Uterus (tissue), 4 donors: ENCODE results near the gene KCNQ1. TPM values are rescaled to one million over a fixed set of nuclear protein-coding genes. Genes with fewer than 3 reads are reported as not detected.
A peak's percentile ranks its signal among the peaks of the same experiment; 100 is the strongest.

Source experiments
- DNase-seq, 2 donors: peaks; one replicate each; pipeline ENCODE4 v3.0.0-alpha.2; 2019 to 2020
- H3K27ac ChIP-seq, 2 donors: fragments of 200-600 bp; sonication (generic); 1 replicate in 1 of 2; 2 replicates in 1 of 2; pipeline ENCODE4 v1.5.1; 2016 to 2018
- H3K27me3 ChIP-seq, 2 donors: fragments of 200-600 bp; sonication (generic); one replicate each; pipeline ENCODE4 v1.5.1; 2018 to 2019; ENCODE audit warnings: control low read depth in 1 of 2
- H3K36me3 ChIP-seq, 2 donors: fragments of 200-600 bp; sonication (generic); one replicate each; pipeline ENCODE4 v1.5.1; 2019; ENCODE audit warnings: control low read depth in 1 of 2
- H3K4me1 ChIP-seq, 2 donors: fragments of 200-600 bp; sonication (generic); one replicate each; pipeline ENCODE4 v1.5.1; 2018 to 2019; ENCODE audit warnings: control low read depth in 1 of 2
- H3K4me3 ChIP-seq, 2 donors: fragments of 200-600 bp; sonication (generic); 1 replicate in 1 of 2; 2 replicates in 1 of 2; pipeline ENCODE4 v1.5.1; 2018 to 2019; ENCODE audit warnings: mild to moderate bottlenecking in 1 of 2
- H3K9me3 ChIP-seq, 2 donors: fragments of 200-600 bp; sonication (generic); one replicate each; pipeline ENCODE4 v1.5.1; 2019; ENCODE audit warnings: control low read depth in 1 of 2
- CTCF ChIP-seq, 4 experiments: fragments of 200-600 bp in 2 of 4; fragments of 450-650 bp in 2 of 4; sonication (generic) in 2 of 4; IDR thresholded peaks; one replicate each; pipeline ENCODE4 v1.5.1; 2016 to 2019; ENCODE audit warnings: antibody characterized with exemption in 4 of 4, mild to moderate bottlenecking in 2 of 4, moderate library complexity in 1 of 4
- POLR2A ChIP-seq, 2 donors: fragments of 450-650 bp; IDR thresholded peaks; one replicate each; pipeline ENCODE4 v1.6.1; 2016; ENCODE audit warnings: antibody characterized with exemption in 2 of 2, mild to moderate bottlenecking in 1 of 2, moderate library complexity in 1 of 2
- intact Hi-C: fragments of 100-400 bp; cut with DNase I; formaldehyde crosslinking; loops from one replicate; pipeline ENCODE4 v1.15.1; 2023; ENCODE audit warnings: low total_unique reads
- total RNA-seq, 4 donors: library from RNA; depleted of rRNA in 3 of 4; stranded (reverse); fragments of >200 nt in 3 of 4; gene quantifications; one replicate each; pipeline versions ENCODE4 v1.1.0 to v1.2.4, GENCODE V29; 2014 to 2023
- donor health status: DM: yes; HTN: yes; CAD: no.

Gene KCNQ1
- total RNA-seq, 4 donors from 2014 or later, result 2.6 to 10.4 (median 5.4) TPM

GRCh38 chr11:2666401-2666741, 221.6 kb downstream of the KCNQ1 start:
- H3K27ac ChIP-seq, result no peak overlapping the region
- H3K4me3 ChIP-seq, result no peak overlapping the region
- no peaks in the 10 kb centered on the region for H3K27me3 ChIP-seq
- no peaks in the 10 kb centered on the region for H3K4me1 ChIP-seq
- no peaks in the 10 kb centered on the region for H3K9me3 ChIP-seq
- H3K36me3 ChIP-seq, result no peaks in the 10 kb centered on the region
- TF ChIP-seq CTCF (IDR thresholded peaks at IDR 0.05) (no peak), POLR2A (IDR thresholded peaks at IDR 0.05) (no peak)
- peak; percentile 40 to 51 for DNase-seq
- intact Hi-C loops, result no loop called here

- no peaks in the 10 kb centered on the region for H3K36me3 ChIP-seq
- TF ChIP-seq POLR2A (IDR thresholded peaks at IDR 0.05) (no peak), CTCF (IDR thresholded peaks at IDR 0.05) (no peak)
- peak in 1 of 2 donors; percentile 18 for DNase-seq
- H3K4me3 ChIP-seq, result no peak overlapping the region
- no peaks in the 10 kb centered on the region for H3K4me1 ChIP-seq
- H3K27ac ChIP-seq, result no peak overlapping the region
- intact Hi-C loops, result no loop called here
- H3K9me3 ChIP-seq, result no peaks in the 10 kb centered on the region
- H3K27me3 ChIP-seq, result no peaks in the 10 kb centered on the region
Measured at GRCh38 chr11:2666828-2667570, 222.2 kb downstream of the KCNQ1 start.

DNA sequence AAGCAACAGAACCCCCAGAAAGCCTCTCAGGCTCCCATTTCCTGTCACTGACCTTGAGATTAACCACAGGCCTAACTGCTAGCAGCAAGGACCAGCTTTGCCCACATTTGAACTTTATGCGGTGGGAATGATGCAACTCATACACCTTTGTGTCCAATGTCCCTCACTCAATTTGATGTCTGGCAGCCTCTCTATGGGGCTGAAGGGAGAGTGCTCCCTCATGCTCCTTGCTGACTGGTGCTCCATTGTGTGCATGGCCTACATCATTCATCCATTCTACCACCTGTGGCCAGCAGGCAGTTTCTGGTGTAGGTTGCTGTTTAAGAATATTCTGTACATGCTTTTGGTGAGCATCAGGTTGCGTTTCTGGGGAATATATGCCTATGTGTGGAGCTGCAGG, 223.1 kb downstream of the KCNQ1 start:
- no peak overlapping the region for H3K27ac ChIP-seq
- intact Hi-C loops, result no loop called here
- no peaks in the 10 kb centered on the region for H3K9me3 ChIP-seq
- no peaks in the 10 kb centered on the region for H3K4me1 ChIP-seq
- no peak for DNase-seq
- no peaks in the 10 kb centered on the region for H3K36me3 ChIP-seq
- H3K27me3 ChIP-seq, result no peaks in the 10 kb centered on the region
- TF ChIP-seq CTCF (IDR thresholded peaks at IDR 0.05) (no peak), POLR2A (IDR thresholded peaks at IDR 0.05) (no peak)
- no peak overlapping the region for H3K4me3 ChIP-seq

DNA sequence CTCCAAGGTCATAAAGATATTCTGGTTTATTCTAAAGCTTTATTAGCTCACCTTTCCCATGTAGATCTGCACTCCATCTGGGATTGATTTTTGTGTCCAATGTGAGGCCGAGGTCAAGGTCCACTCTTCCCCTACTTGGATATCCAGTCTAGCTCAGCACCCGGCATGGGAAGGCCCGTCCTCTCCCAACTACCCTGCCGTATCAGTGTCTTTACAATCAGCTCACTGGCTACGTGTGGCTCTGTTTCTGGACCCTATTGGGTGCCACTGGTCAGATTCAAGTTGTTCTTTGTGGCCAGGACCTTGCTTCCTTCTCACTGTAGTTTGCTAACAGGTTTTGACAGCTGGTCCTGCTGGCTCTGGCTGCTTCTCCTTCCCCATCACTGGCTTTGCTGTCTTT, 224.1 kb downstream of the KCNQ1 start:
- no peak overlapping the region for H3K27ac ChIP-seq
- TF ChIP-seq CTCF (IDR thresholded peaks at IDR 0.05) (no peak), POLR2A (IDR thresholded peaks at IDR 0.05) (no peak)
- no peaks in the 10 kb centered on the region for H3K4me1 ChIP-seq
- intact Hi-C loops, result no loop called here
- no peak overlapping the region for H3K4me3 ChIP-seq
- no peaks in the 10 kb centered on the region for H3K27me3 ChIP-seq
- no peak for DNase-seq
- H3K36me3 ChIP-seq, result no peaks in the 10 kb centered on the region
- no peaks in the 10 kb centered on the region for H3K9me3 ChIP-seq

GRCh38 chr11:2669634-2670469, 225.0 kb downstream of the KCNQ1 start:
- Histone ChIP-seq H3K36me3 (no peaks in the 10 kb centered on the region), H3K4me1 (no peaks in the 10 kb centered on the region), H3K4me3 (no peak overlapping the region), H3K27me3 (no peaks in the 10 kb centered on the region), H3K27ac (no peak overlapping the region), H3K9me3 (no peaks in the 10 kb centered on the region)
- intact Hi-C loops, result no loop called here
- DNase-seq, result peak in 1 of 2 donors; percentile 3
- TF ChIP-seq POLR2A (IDR thresholded peaks at IDR 0.05) (no peak), CTCF (IDR thresholded peaks at IDR 0.05) (no peak)
